ENCODE measurements around the gene PCBP3. TPM values are rescaled to one million over a fixed set of nuclear protein-coding genes. Genes with fewer than 3 reads are reported as not detected.

Gene PCBP3
- total RNA-seq, 1 donor from 2014 or later, result 2.5 TPM

DNA sequence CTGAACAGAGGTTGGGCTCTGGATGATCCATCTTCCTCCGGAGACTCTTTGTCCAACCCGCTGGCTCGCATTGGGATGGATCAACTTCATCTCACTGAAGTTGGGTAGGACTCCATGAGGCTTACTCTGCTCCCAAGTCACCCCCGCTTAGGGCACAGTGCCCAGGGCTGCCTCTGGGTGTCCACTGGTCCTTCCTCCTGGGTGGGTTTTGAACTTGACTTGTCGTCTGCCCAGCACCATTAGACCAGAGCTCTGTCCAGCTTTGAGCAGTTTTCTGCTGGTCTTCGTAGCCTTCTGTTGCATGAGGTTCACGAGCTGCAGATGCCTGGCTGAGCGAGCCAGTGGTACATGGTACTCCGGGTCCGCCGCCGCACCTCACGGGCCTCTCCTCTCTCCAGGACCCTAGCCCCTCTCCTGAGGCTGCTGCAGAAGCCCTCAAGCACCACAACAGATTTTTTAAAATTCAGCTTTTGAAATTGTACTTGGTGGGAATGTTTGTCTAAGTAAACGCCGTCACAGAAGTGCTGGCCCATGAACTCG, 304.3 kb downstream of the PCBP3 start:
- TF ChIP-seq, protein P1, sequence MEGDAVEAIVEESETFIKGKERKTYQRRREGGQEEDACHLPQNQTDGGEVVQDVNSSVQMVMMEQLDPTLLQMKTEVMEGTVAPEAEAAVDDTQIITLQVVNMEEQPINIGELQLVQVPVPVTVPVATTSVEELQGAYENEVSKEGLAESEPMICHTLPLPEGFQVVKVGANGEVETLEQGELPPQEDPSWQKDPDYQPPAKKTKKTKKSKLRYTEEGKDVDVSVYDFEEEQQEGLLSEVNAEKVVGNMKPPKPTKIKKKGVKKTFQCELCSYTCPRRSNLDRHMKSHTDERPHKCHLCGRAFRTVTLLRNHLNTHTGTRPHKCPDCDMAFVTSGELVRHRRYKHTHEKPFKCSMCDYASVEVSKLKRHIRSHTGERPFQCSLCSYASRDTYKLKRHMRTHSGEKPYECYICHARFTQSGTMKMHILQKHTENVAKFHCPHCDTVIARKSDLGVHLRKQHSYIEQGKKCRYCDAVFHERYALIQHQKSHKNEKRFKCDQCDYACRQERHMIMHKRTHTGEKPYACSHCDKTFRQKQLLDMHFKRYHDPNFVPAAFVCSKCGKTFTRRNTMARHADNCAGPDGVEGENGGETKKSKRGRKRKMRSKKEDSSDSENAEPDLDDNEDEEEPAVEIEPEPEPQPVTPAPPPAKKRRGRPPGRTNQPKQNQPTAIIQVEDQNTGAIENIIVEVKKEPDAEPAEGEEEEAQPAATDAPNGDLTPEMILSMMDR (IDR thresholded peaks at IDR 0.05; ENCODE audit: unreplicated experiment), result no peak
- H3K36me3 Mint-ChIP-seq (ENCODE audit: low read depth, unreplicated experiment), result no peaks in the 10 kb centered on the region
- no peaks in the 10 kb centered on the region for H3K4me1 Mint-ChIP-seq (ENCODE audit: unreplicated experiment)
- H3K27me3 Mint-ChIP-seq (ENCODE audit: unreplicated experiment), result peaks cover 12% of the 10 kb centered on the region
- no peak overlapping the region for H3K27ac Mint-ChIP-seq (ENCODE audit: unreplicated experiment)
- DNase-seq (ENCODE audit: low spot score), result no peak
- no peak overlapping the region for H3K4me3 Mint-ChIP-seq (ENCODE audit: unreplicated experiment)
- H3K9me3 Mint-ChIP-seq (ENCODE audit: unreplicated experiment), result no peaks in the 10 kb centered on the region

DNA sequence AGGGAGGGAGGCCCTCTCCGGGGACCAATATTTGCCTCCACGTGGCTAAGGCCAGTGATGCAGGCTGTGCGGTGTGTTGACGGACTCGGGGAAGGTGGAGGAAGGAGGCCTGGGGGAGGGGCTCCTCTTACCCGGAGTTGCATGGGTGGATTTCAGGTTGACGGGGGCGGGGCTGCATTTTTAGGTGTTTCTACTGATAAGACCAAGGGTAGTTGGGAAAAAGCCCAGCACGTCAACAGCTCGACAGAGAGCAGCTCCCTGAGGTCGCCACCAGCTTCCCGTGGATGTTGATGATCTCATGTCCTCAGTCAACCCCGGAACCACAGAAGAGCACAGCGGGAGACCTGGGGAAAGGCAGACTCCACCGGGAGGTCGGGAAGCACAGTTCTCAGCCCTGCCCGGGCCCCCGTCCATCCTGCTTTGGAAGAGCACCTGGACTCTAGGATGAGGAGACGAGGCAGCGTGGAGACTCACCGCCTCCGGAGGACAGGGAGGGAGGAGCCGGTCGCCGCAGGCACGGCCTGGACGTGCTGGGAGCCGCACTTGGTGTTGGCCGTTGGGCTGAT, 305.1 kb downstream of the PCBP3 start:
- TF ChIP-seq, protein P1 (IDR thresholded peaks at IDR 0.05; ENCODE audit: unreplicated experiment), result no peak
- no peak overlapping the region for H3K4me3 Mint-ChIP-seq (ENCODE audit: unreplicated experiment)
- H3K27ac Mint-ChIP-seq (ENCODE audit: unreplicated experiment), result no peak overlapping the region
- peaks cover 9% of the 10 kb centered on the region for H3K27me3 Mint-ChIP-seq (ENCODE audit: unreplicated experiment)
- no peak for DNase-seq (ENCODE audit: low spot score)
- H3K9me3 Mint-ChIP-seq (ENCODE audit: unreplicated experiment), result no peaks in the 10 kb centered on the region
- H3K36me3 Mint-ChIP-seq (ENCODE audit: low read depth, unreplicated experiment), result no peaks in the 10 kb centered on the region
- no peaks in the 10 kb centered on the region for H3K4me1 Mint-ChIP-seq (ENCODE audit: unreplicated experiment)

DNA sequence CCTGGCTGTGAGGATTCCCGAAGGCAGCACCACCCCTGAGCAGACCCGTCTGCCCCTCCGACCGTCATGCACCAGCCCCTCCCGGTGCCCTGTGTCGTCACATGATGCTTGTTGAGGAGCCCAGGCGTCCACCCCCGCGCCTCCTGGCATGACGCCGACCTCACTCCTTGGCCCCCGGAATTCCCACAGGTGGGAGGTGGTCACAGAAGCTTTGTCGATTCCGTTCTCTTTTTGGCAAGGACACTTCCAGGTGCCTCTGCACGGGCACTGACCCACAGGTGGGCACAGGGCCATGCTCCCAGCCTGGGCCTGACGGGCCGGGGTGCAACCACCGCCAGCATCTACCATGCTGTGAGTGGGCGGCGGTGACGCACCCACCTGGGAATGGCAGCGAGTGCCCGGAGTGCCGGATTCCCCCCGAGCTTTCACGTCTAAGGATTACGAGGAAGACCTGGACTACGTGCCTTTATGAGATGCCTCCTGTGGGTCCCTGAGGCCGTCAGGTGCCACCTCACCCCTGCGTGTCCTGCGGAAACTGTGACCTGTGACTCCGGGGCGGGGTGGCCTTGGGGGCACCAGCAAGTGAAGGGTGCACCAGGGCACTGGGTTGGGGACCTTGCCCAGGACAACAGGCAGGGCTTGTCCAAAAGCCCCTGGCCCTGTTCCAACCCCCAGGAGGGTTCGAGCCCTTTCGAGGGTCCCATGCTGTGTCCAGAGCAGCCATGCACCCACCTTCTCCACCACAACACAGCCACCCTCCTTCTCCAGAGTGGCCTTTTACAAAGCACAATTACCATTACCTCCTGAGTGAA, 306.6 kb downstream of the PCBP3 start:
- H3K9me3 Mint-ChIP-seq (ENCODE audit: unreplicated experiment), result no peaks in the 10 kb centered on the region
- no peak for DNase-seq (ENCODE audit: low spot score)
- H3K4me1 Mint-ChIP-seq (ENCODE audit: unreplicated experiment), result no peaks in the 10 kb centered on the region
- TF ChIP-seq, protein P1 (IDR thresholded peaks at IDR 0.05; ENCODE audit: unreplicated experiment), result no peak
- no peaks in the 10 kb centered on the region for H3K36me3 Mint-ChIP-seq (ENCODE audit: low read depth, unreplicated experiment)
- H3K27me3 Mint-ChIP-seq (ENCODE audit: unreplicated experiment), result peaks cover 9% of the 10 kb centered on the region
- no peak overlapping the region for H3K27ac Mint-ChIP-seq (ENCODE audit: unreplicated experiment)
- no peak overlapping the region for H3K4me3 Mint-ChIP-seq (ENCODE audit: unreplicated experiment)

DNA sequence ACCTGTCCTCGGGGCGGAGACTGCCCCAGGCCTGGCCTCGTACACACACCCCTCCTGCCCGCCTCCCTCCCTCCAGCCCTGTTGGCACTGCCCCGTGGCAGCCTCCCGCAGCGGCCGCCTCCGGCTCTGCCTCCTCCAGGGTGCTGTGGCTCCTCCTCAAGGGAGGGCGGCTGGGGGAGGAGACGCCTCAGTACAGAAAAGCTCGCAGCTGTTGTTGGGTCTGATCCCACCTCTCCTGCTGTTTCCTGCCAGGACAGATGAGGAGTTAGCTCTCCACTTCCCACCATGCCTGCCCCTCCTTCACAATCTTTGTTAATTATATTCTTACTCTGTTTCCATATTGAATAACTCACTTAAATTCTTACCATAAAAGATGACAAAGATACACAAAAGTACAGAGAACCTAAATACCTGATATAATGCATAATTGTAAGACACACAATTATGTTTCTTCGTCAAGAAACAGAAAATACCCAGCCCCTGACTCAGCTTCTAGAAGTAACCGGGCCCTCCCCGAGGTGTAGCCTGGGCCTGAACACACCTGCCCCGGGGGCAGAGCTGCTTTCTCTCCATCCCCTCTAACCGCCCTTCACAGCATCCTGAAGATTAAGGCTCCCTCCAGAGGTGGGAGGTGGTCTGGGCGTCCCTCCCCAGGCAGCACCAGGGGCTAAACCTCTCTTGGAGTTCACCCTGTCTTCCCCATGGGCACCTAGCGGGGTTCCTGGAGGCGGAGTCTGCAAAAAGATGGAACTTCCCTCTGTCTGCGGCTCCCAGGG, 307.4 kb downstream of the PCBP3 start:
- Mint-ChIP-seq H3K4me1 (ENCODE audit: unreplicated experiment) (no peaks in the 10 kb centered on the region), H3K4me3 (ENCODE audit: unreplicated experiment) (no peak overlapping the region), H3K27me3 (ENCODE audit: unreplicated experiment) (peaks cover 9% of the 10 kb centered on the region), H3K9me3 (ENCODE audit: unreplicated experiment) (no peaks in the 10 kb centered on the region), H3K36me3 (ENCODE audit: low read depth, unreplicated experiment) (no peaks in the 10 kb centered on the region), H3K27ac (ENCODE audit: unreplicated experiment) (no peak overlapping the region)
- DNase-seq (ENCODE audit: low spot score), result no peak
- TF ChIP-seq, protein P1 (IDR thresholded peaks at IDR 0.05; ENCODE audit: unreplicated experiment), result no peak
